ENCODE results near the gene NRN1L.
"Not testable (repeated sequence)": the region's sequence is repeated elsewhere in the genome, so short reads cannot be mapped to it uniquely, and the experiment has no call there.

NRN1L gene

GRCh38 chr16:67860589-67861398 is 23.9 kb upstream of the NRN1L start:
- DNase-seq (ENCODE audit: low spot score) (no peak), FAIRE-seq (no peak)

- no peak for FAIRE-seq
- no peak for DNase-seq (ENCODE audit: low spot score)
Observed at GRCh38 chr16:67861877-67862276, 22.8 kb upstream of the NRN1L start.

GRCh38 chr16:67862623-67863583 is 21.8 kb upstream of the NRN1L start:
- DNase-seq (ENCODE audit: low spot score) (no peak), FAIRE-seq (no peak)

- not testable (repeated sequence) for FAIRE-seq; DNase-seq (ENCODE audit: low spot score)
Observed at GRCh38 chr16:67864044-67864443, 20.6 kb upstream of the NRN1L start.

GRCh38 chr16:67864594-67864993 is 20.1 kb upstream of the NRN1L start:
- DNase-seq (ENCODE audit: low spot score) (no peak), FAIRE-seq (no peak)

- FAIRE-seq = no peak
- peak; percentile 16 for DNase-seq (ENCODE audit: low spot score)
Observed at GRCh38 chr16:67865318-67865717, 19.4 kb upstream of the NRN1L start.

- FAIRE-seq = no peak
Observed at GRCh38 chr16:67868290-67868689, 16.4 kb upstream of the NRN1L start.

GRCh38 chr16:67869653-67870052 is 15.0 kb upstream of the NRN1L start:
- no peak for DNase-seq (ENCODE audit: low spot score)
- no peak for FAIRE-seq

More at GRCh38 chr16:67868290-67868689, 16.4 kb upstream of the NRN1L start:
- no peak for DNase-seq (ENCODE audit: low spot score)

GRCh38 chr16:67871256-67871655 is 13.4 kb upstream of the NRN1L start:
- no peak for FAIRE-seq
- no peak for DNase-seq (ENCODE audit: low spot score)

GRCh38 chr16:67872131-67872630 is 12.5 kb upstream of the NRN1L start:
- FAIRE-seq = no peak
- DNase-seq (ENCODE audit: low spot score) = no peak

GRCh38 chr16:67872631-67873434 is 11.9 kb upstream of the NRN1L start, which contains the start of gene EDC4:
TSS of gene EDC4 (plus strand) at chr16:67873052. CDS start at chr16:67873262, 210 bp downstream.
- no peak for FAIRE-seq
- DNase-seq (ENCODE audit: low spot score) = peak; percentile 65

- no peak for DNase-seq (ENCODE audit: low spot score)
- FAIRE-seq = no peak
Observed at GRCh38 chr16:67873435-67874370, 11.0 kb upstream of the NRN1L start.

- DNase-seq (ENCODE audit: low spot score) (no peak), FAIRE-seq (no peak)
Observed at GRCh38 chr16:67874372-67874771, 10.3 kb upstream of the NRN1L start.

- DNase-seq (ENCODE audit: low spot score) (no peak), FAIRE-seq (no peak)
Observed at GRCh38 chr16:67877064-67877463, 7.6 kb upstream of the NRN1L start.

GRCh38 chr16:67878232-67878631 is 6.5 kb upstream of the NRN1L start:
- DNase-seq (ENCODE audit: low spot score) = no peak
- no peak for FAIRE-seq

GRCh38 chr16:67878846-67879245 is 5.8 kb upstream of the NRN1L start:
- FAIRE-seq = no peak

GRCh38 chr16:67879462-67879861 is 5.2 kb upstream of the NRN1L start:
- FAIRE-seq (no peak), DNase-seq (ENCODE audit: low spot score) (no peak)

More at GRCh38 chr16:67878846-67879245, 5.8 kb upstream of the NRN1L start:
- no peak for DNase-seq (ENCODE audit: low spot score)

GRCh38 chr16:67879936-67880335 is 4.7 kb upstream of the NRN1L start:
- no peak for FAIRE-seq
- no peak for DNase-seq (ENCODE audit: low spot score)

GRCh38 chr16:67880584-67880983 is 4.1 kb upstream of the NRN1L start:
- DNase-seq (ENCODE audit: low spot score) (no peak), FAIRE-seq (no peak)

- DNase-seq (ENCODE audit: low spot score) (no peak), FAIRE-seq (no peak)
Observed at GRCh38 chr16:67881621-67882161, 3.0 kb upstream of the NRN1L start.
